Mammary epithelial cell (primary cell): ENCODE data around the gene SLC35F6.

Experiments used
- CTCF ChIP-seq, 2 donors: IDR thresholded peaks in 1 of 2; conservative IDR thresholded peaks in 1 of 2; 2 replicates each; pipeline ENCODE4 v1.5.1; 2011 to 2012; ENCODE audit warnings: inconsistent platforms in 2 of 2, low read length in 2 of 2, mild to moderate bottlenecking in 2 of 2, control low read depth in 1 of 2, low read depth in 1 of 2; ENCODE audit not compliant: insufficient read depth in 1 of 2; ENCODE audit errors: extremely low read depth in 1 of 2
- EZH2 ChIP-seq: IDR thresholded peaks from 2 replicates; pipeline ENCODE4 v1.6.1; 2012; ENCODE audit warnings: low read length, inconsistent platforms, borderline replicate concordance

DNA sequence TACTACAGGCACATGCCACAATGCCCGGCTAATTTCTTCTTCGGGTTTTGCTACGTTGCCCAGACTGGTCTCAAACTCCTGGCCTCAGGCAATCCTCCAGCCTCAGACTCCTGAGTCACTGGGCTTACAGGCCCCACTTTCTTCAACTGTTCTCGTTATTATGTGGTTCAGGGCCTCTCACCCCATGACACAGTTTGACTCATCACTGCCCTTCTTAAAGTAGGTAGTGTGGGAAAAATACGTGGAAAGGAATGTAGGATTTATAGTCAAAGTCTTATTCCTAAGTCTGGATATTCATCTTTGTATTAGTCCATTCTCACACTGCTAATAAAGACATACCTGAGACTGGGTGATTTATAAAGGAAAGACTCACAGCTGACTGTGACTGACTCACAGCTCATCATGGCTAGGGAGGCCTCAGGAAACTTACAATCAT, 41.2 kb downstream of the SLC35F6 start:
- TF ChIP-seq EZH2, result no peak
- TF ChIP-seq CTCF (conservative IDR thresholded peaks at IDR 0.05 in 1 of 2, IDR thresholded peaks at IDR 0.05 in 1 of 2; ENCODE audit: extremely low read depth in 1 of 2, insufficient read depth in 1 of 2, low read depth in 1 of 2, low read length in 2 of 2), result no peak
